Trophoblast cell (in vitro differentiated cells and primary cell): ENCODE measurements around the gene ENTPD6.

ENCODE experiments used
- DNase-seq, 2 donors: peaks; one replicate each; pipeline ENCODE4 v3.0.0-alpha.2; 2016
- H2AFZ ChIP-seq: 2 replicates; pipeline ENCODE4 v1.6.1; 2013; ENCODE audit warnings: low read length, moderate library complexity, mild to moderate bottlenecking; ENCODE audit not compliant: insufficient read depth, poor library complexity
- H2AK5ac ChIP-seq: 2 replicates; pipeline ENCODE4 v1.6.1; 2013; ENCODE audit warnings: mild to moderate bottlenecking, low read length
- H2BK120ac ChIP-seq: 2 replicates; pipeline ENCODE4 v1.6.1; 2013; ENCODE audit warnings: low read length, mild to moderate bottlenecking, moderate library complexity; ENCODE audit not compliant: insufficient read depth, poor library complexity
- H2BK12ac ChIP-seq: 2 replicates; pipeline ENCODE4 v1.6.1; 2013; ENCODE audit warnings: mild to moderate bottlenecking, low read length, moderate library complexity
- H2BK5ac ChIP-seq: 2 replicates; pipeline ENCODE4 v1.6.1; 2013; ENCODE audit warnings: low read length, low read depth, moderate library complexity, mild to moderate bottlenecking; ENCODE audit not compliant: poor library complexity
- H3K14ac ChIP-seq: 2 replicates; pipeline ENCODE4 v1.6.1; 2013; ENCODE audit warnings: mild to moderate bottlenecking, low read length
- H3K18ac ChIP-seq: 2 replicates; pipeline ENCODE4 v1.6.1; 2013; ENCODE audit warnings: mild to moderate bottlenecking, low read length
- H3K23ac ChIP-seq: 2 replicates; pipeline ENCODE4 v1.6.1; 2013; ENCODE audit warnings: low read length
- H3K27ac ChIP-seq: 2 replicates; pipeline ENCODE4 v1.5.1; 2013; ENCODE audit warnings: low read depth, mild to moderate bottlenecking, inconsistent platforms, low read length, moderate library complexity
- H3K27me3 ChIP-seq: 2 replicates; pipeline ENCODE4 v1.6.1; 2013; ENCODE audit warnings: inconsistent platforms, mild to moderate bottlenecking, low read length, moderate library complexity; ENCODE audit not compliant: insufficient read depth
- H3K36me3 ChIP-seq, 2 experiments: 1 replicate in 1 of 2; 2 replicates in 1 of 2; pipeline ENCODE4 v1.6.1; 2013; ENCODE audit warnings: low read length in 2 of 2, mild to moderate bottlenecking in 2 of 2, moderate library complexity in 1 of 2; ENCODE audit not compliant: insufficient read depth in 2 of 2, control insufficient read depth in 1 of 2
- H3K4ac ChIP-seq: 2 replicates; pipeline ENCODE4 v1.6.1; 2013; ENCODE audit warnings: low read depth, mild to moderate bottlenecking, low read length, moderate library complexity
- H3K4me1 ChIP-seq, 2 experiments: 1 replicate in 1 of 2; 2 replicates in 1 of 2; pipeline ENCODE4 v1.6.1; 2013; ENCODE audit warnings: low read length in 2 of 2, mild to moderate bottlenecking in 2 of 2, moderate library complexity in 1 of 2; ENCODE audit not compliant: insufficient read depth in 2 of 2, control insufficient read depth in 1 of 2
- H3K4me2 ChIP-seq: 2 replicates; pipeline ENCODE4 v1.6.1; 2013; ENCODE audit warnings: inconsistent platforms, mild to moderate bottlenecking, low read length, moderate library complexity
- H3K4me3 ChIP-seq: 2 replicates; pipeline ENCODE4 v1.5.1; 2013; ENCODE audit warnings: mild to moderate bottlenecking, low read depth, low read length, inconsistent platforms
- H3K79me1 ChIP-seq: one replicate; pipeline ENCODE4 v1.6.1; 2013; ENCODE audit warnings: low read length
- H3K79me2 ChIP-seq: 2 replicates; pipeline ENCODE4 v1.6.1; 2013; ENCODE audit warnings: low read length, mild to moderate bottlenecking; ENCODE audit not compliant: control insufficient read depth, insufficient read depth, poor library complexity
- H3K9ac ChIP-seq: 2 replicates; pipeline ENCODE4 v1.6.1; 2013; ENCODE audit warnings: mild to moderate bottlenecking, low read length
- H3K9me3 ChIP-seq: 2 replicates; pipeline ENCODE4 v1.6.1; 2013; ENCODE audit warnings: low read depth, mild to moderate bottlenecking, control low read depth, inconsistent platforms, low read length; ENCODE audit not compliant: insufficient read depth
- H4K12ac ChIP-seq: 2 replicates; pipeline ENCODE4 v1.6.1; 2013; ENCODE audit warnings: low read depth, mild to moderate bottlenecking, low read length, moderate library complexity
- H4K8ac ChIP-seq: 2 replicates; pipeline ENCODE4 v1.6.1; 2013; ENCODE audit warnings: low read depth, mild to moderate bottlenecking, low read length, moderate library complexity
- H4K91ac ChIP-seq: one replicate; pipeline ENCODE4 v1.6.1; 2013; ENCODE audit warnings: low read depth, mild to moderate bottlenecking, low read length, moderate library complexity
- WGBS: extraction: QIAGEN DNeasy Blood & Tissue Kit; methylation state at CpG from one replicate; pipeline ENCODE4 v1.1.7; 2013; ENCODE audit warnings: missing lambda C conversion rate; ENCODE audit not compliant: insufficient read length, insufficient coverage; ENCODE audit errors: extremely low coverage; 5-methylcytosine and 5-hydroxymethylcytosine counted together

Gene ENTPD6

GRCh38 chr20:25251558-25251957 lies 56.0 kb downstream of the ENTPD6 start:
- Histone ChIP-seq H2AK5ac (no peak overlapping the region), H3K4me2 (no peak overlapping the region), H2BK12ac (no peak overlapping the region), H3K4me1 (peaks cover 7% of the 10 kb centered on the region in 2 experiments), H2AFZ (no peak overlapping the region), H3K23ac (no peak overlapping the region), H4K91ac (no peak overlapping the region), H4K12ac (no peak overlapping the region), H3K18ac (no peak overlapping the region), H3K9me3 (no peaks in the 10 kb centered on the region), H2BK5ac (no peak overlapping the region), H3K79me2 (peaks cover 9% of the 10 kb centered on the region), H3K14ac (no peak overlapping the region), H2BK120ac (no peak overlapping the region), H3K4ac (no peak overlapping the region), H3K4me3 (no peak overlapping the region), H3K79me1 (peaks cover 9% of the 10 kb centered on the region), H3K27ac (no peak overlapping the region), H3K27me3 (no peaks in the 10 kb centered on the region), H4K8ac (no peak overlapping the region), H3K36me3 (peaks cover 7 to 10% of the 10 kb centered on the region in 2 experiments), H3K9ac (no peak overlapping the region)
- no peak for DNase-seq
- no CpG with 5 or more reads among the region's 4 CpGs for WGBS

- Histone ChIP-seq H2BK12ac (no peak overlapping the region), H3K27me3 (no peaks in the 10 kb centered on the region), H3K36me3 (peaks cover 7 to 10% of the 10 kb centered on the region in 2 experiments), H3K79me1 (peaks cover 9% of the 10 kb centered on the region), H2AK5ac (no peak overlapping the region), H3K9me3 (no peaks in the 10 kb centered on the region), H3K27ac (no peak overlapping the region), H3K14ac (no peak overlapping the region), H3K4ac (no peak overlapping the region), H2AFZ (no peak overlapping the region), H3K23ac (no peak overlapping the region), H4K91ac (no peak overlapping the region), H2BK5ac (no peak overlapping the region), H4K8ac (no peak overlapping the region), H3K4me1 (peaks cover 2 to 3% of the 10 kb centered on the region in 2 experiments), H3K4me3 (no peak overlapping the region), H3K9ac (peak overlapping the region; percentile 11), H3K4me2 (no peak overlapping the region), H3K18ac (peak overlapping the region; percentile 35), H4K12ac (no peak overlapping the region), H3K79me2 (peaks cover 9% of the 10 kb centered on the region), H2BK120ac (no peak overlapping the region)
- no peak for DNase-seq
- WGBS = no CpG with 5 or more reads among the region's 6 CpGs
Measured at GRCh38 chr20:25252230-25252651, 56.7 kb downstream of the ENTPD6 start.

GRCh38 chr20:25252686-25253421 lies 57.3 kb downstream of the ENTPD6 start:
- H2AFZ ChIP-seq = no peak overlapping the region
- H3K9me3 ChIP-seq = no peaks in the 10 kb centered on the region
- H3K27me3 ChIP-seq = no peaks in the 10 kb centered on the region
- no CpG with 5 or more reads among the region's 6 CpGs for WGBS
- no peak overlapping the region for H2BK12ac ChIP-seq
- DNase-seq = peak in 1 of 2 donors; percentile 11
- H2BK120ac ChIP-seq = no peak overlapping the region
- peaks cover 9% of the 10 kb centered on the region for H3K79me2 ChIP-seq
- no peak overlapping the region for H2BK5ac ChIP-seq
- peaks cover 7 to 10% of the 10 kb centered on the region in 2 experiments for H3K36me3 ChIP-seq
- H3K14ac ChIP-seq = no peak overlapping the region
- no peak overlapping the region for H3K27ac ChIP-seq
- no peak overlapping the region for H4K8ac ChIP-seq
- no peak overlapping the region for H3K4me2 ChIP-seq
- no peak overlapping the region for H4K91ac ChIP-seq
- H3K4ac ChIP-seq = no peak overlapping the region
- H2AK5ac ChIP-seq = no peak overlapping the region
- no peak overlapping the region for H3K4me3 ChIP-seq
- H3K9ac ChIP-seq = peak overlapping the region; percentile 11
- no peak overlapping the region for H3K23ac ChIP-seq
- no peak overlapping the region for H3K18ac ChIP-seq
- no peak overlapping the region for H4K12ac ChIP-seq
- H3K4me1 ChIP-seq = peaks cover 0 to 1% of the 10 kb centered on the region in 2 experiments
- H3K79me1 ChIP-seq = peaks cover 6% of the 10 kb centered on the region

GRCh38 chr20:25253606-25254275 lies 58.2 kb downstream of the ENTPD6 start:
- H3K9me3 ChIP-seq = no peaks in the 10 kb centered on the region
- H2BK5ac ChIP-seq = no peak overlapping the region
- no peak overlapping the region for H4K12ac ChIP-seq
- H2AK5ac ChIP-seq = no peak overlapping the region
- no peak overlapping the region for H4K91ac ChIP-seq
- H3K4me3 ChIP-seq = no peak overlapping the region
- H3K18ac ChIP-seq = no peak overlapping the region
- H3K36me3 ChIP-seq = peaks cover 7 to 11% of the 10 kb centered on the region in 2 experiments
- no peak overlapping the region for H3K14ac ChIP-seq
- no peak overlapping the region for H2BK120ac ChIP-seq
- H2AFZ ChIP-seq = no peak overlapping the region
- no CpG with 5 or more reads among the region's 11 CpGs for WGBS
- peaks cover 0 to 5% of the 10 kb centered on the region in 2 experiments for H3K4me1 ChIP-seq
- no peak overlapping the region for H3K9ac ChIP-seq
- no peaks in the 10 kb centered on the region for H3K27me3 ChIP-seq
- no peak overlapping the region for H3K4ac ChIP-seq
- H2BK12ac ChIP-seq = no peak overlapping the region
- H3K79me2 ChIP-seq = peaks cover under 1% of the 10 kb centered on the region
- H3K27ac ChIP-seq = no peak overlapping the region
- no peak overlapping the region for H4K8ac ChIP-seq
- DNase-seq = peak in 1 of 2 donors; percentile 59
- H3K4me2 ChIP-seq = no peak overlapping the region
- no peaks in the 10 kb centered on the region for H3K79me1 ChIP-seq
- H3K23ac ChIP-seq = no peak overlapping the region
